ENCODE results near the gene IPCEF1. TPM values are rescaled to one million over a fixed set of nuclear protein-coding genes. Genes with fewer than 3 reads are reported as not detected.

The IPCEF1 gene
- total RNA-seq, 2 experiments from 2014 or later, result 42.9 to 46.4 TPM

DNA sequence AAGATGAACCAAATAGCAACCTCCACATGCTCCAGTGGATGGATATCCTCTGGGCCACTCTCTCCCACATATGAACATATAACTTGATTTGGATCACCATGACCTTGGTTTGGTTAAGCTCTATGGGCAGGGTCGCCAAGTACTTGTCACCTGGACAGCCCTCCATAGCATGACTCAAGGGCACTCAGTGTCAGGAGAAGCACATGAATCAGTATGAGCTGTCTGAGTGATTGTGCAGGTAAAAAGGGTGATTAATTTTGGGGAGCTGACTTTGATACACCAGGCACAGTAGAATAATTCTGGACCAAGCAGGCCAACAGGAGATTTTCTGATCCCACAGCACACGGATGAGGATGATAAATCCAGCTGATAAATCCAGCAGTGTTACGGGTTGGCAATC is 243.2 kb downstream of the IPCEF1 start:
- Mint-ChIP-seq H3K9me3 (no peaks in the 10 kb centered on the region), H3K36me3 (no peaks in the 10 kb centered on the region), H3K27me3 (no peaks in the 10 kb centered on the region), H3K4me3 (no peak overlapping the region), H3K27ac (no peak overlapping the region), H3K4me1 (no peaks in the 10 kb centered on the region)
- no peak for ATAC-seq (ENCODE audit: low read depth)
- DNase-seq, result no peak
- POLR2A ChIA-PET, result no interaction called here

DNA sequence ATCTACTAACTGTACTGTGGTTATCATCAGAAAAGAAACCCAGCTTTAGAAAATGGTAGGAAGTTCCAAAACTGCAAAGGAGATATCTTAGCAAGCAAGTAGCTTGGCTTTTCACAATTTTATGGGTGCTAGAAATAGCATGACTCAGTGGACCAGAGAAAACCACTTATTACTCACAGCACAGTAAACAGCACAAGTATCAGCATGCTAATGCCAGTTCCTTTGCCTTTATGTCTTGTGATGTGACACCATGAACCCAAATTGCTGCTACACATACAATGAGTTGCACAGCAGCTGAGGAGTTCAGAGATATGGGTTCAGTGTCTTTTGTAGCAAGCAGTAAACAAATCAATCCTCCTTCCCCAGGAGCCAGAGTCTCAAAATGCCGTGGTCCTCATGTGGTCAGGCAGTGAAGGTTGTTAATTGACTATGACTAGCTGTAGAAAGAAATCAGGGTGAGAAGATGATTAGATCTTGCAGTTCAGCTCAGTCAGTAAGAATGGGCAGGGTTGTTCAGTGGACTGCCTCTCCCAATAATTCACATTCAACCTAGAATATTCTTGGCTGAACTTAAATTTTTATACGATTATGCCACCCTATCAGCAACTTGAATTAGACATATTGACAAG is 244.3 kb downstream of the IPCEF1 start:
- Mint-ChIP-seq H3K27ac (no peak overlapping the region), H3K36me3 (no peaks in the 10 kb centered on the region), H3K9me3 (peaks cover 1% of the 10 kb centered on the region), H3K4me1 (no peaks in the 10 kb centered on the region), H3K4me3 (no peak overlapping the region), H3K27me3 (no peaks in the 10 kb centered on the region)
- DNase-seq (no peak), ATAC-seq (ENCODE audit: low read depth) (no peak)
- POLR2A ChIA-PET, result no interaction called here

DNA sequence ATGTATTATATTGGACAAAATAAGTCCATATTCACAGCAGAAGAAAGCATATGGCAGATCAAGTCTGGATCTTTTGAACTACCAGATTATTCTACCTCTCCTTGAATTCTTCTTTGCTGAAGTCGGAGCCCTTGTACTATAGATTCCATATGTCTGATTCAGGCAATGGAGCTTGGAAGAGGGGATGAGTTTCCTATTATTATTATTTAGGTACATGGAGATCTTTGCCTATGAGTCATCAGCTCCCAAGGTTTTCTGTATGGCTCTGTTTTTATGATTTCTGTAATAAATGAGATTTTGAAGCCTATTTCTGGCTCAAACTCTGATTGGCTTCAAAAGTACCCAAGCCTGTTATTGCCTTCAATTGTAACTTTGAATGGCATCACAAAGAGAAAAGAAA is 245.6 kb downstream of the IPCEF1 start:
- Mint-ChIP-seq H3K9me3 (peaks cover 1% of the 10 kb centered on the region), H3K4me1 (no peaks in the 10 kb centered on the region), H3K36me3 (no peaks in the 10 kb centered on the region), H3K27ac (no peak overlapping the region), H3K4me3 (no peak overlapping the region), H3K27me3 (no peaks in the 10 kb centered on the region)
- ATAC-seq (ENCODE audit: low read depth) (no peak), DNase-seq (no peak)
- POLR2A ChIA-PET, result no interaction called here

DNA sequence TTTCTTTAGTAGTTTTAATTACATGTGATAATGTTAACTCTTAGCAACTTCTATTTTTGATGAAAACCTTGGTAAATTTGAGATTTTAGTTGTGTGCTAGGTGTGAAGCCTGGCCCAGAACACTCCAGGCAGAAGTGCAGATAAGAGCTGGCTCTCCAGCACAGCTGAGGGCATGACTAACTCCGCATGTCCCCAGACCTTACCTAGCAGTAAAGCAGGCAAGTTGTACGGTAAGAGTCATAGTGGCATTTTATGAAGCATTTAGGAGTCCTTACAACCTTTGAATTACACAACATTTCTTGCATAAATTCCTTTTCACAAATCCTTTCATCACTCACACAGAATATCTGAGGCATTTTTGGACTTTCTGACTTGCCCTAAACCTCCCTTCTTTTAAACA is 250.4 kb downstream of the IPCEF1 start:
- Mint-ChIP-seq H3K9me3 (peaks cover 1% of the 10 kb centered on the region), H3K36me3 (no peaks in the 10 kb centered on the region), H3K27me3 (peaks cover 2% of the 10 kb centered on the region), H3K27ac (no peak overlapping the region), H3K4me1 (no peaks in the 10 kb centered on the region), H3K4me3 (no peak overlapping the region)
- ATAC-seq (ENCODE audit: low read depth) (no peak), DNase-seq (no peak)
- POLR2A ChIA-PET, result no interaction called here

Other genes starting within 250 kb of the IPCEF1 start
- not detected for gene CNKSR3, start 153.9 kb upstream of the IPCEF1 start, total RNA-seq